Activated CD8-positive, alpha-beta T cell treated with anti-CD3 and anti-CD28 coated beads for 36 hours (primary cell): ENCODE data around the gene OSBPL5. TPM values are rescaled to one million over a fixed set of nuclear protein-coding genes. Genes with fewer than 3 reads are reported as not detected.
A peak's percentile ranks its signal among the peaks of the same experiment; 100 is the strongest.

Experiments used
- ATAC-seq: fragments of 200-7000 bp; cut with Tn5 transposase; one replicate; pipeline ENCODE4 v1.10.0; 2021; ENCODE audit warnings: mild to moderate bottlenecking, moderate library complexity
- CTCF ChIA-PET: fragments of 350-600 bp; sonication (Branson Sonifier 250); formaldehyde crosslinking; loops from one replicate; lab custom pipeline; 2021; ENCODE audit warnings: antibody characterized with exemption; lab: Charles Lee
- POLR2A ChIA-PET: fragments of 350-600 bp; sonication (Branson Sonifier 250); formaldehyde crosslinking; loops from one replicate; lab custom pipeline; 2021; ENCODE audit warnings: antibody characterized with exemption; lab: Charles Lee
- DNase-seq: peaks from one replicate; pipeline ENCODE4 v3.0.0-alpha.2; 2020
- H3K27ac Mint-ChIP-seq: one replicate; pipeline ENCODE4 v1.8.0; 2021; ENCODE audit warnings: mild to moderate bottlenecking, mixed read lengths
- H3K27me3 Mint-ChIP-seq: one replicate; pipeline ENCODE4 v1.8.0; 2021; ENCODE audit warnings: mixed read lengths
- H3K36me3 Mint-ChIP-seq: one replicate; pipeline ENCODE4 v1.8.0; 2021; ENCODE audit warnings: low read depth, mixed read lengths
- H3K4me1 Mint-ChIP-seq: one replicate; pipeline ENCODE4 v1.8.0; 2021; ENCODE audit warnings: low read depth, mixed read lengths
- H3K4me3 Mint-ChIP-seq: one replicate; pipeline ENCODE4 v1.8.0; 2021; ENCODE audit warnings: mild to moderate bottlenecking, moderate library complexity, mixed read lengths
- H3K9me3 Mint-ChIP-seq: one replicate; pipeline ENCODE4 v1.8.0; 2021; ENCODE audit warnings: mixed read lengths
- CTCF ChIP-seq: fragments of 200-600 bp; IDR thresholded peaks from one replicate; pipeline ENCODE4 v1.8.0; 2022; ENCODE audit warnings: antibody characterized with exemption, mild to moderate bottlenecking
- intact Hi-C: fragments of 100-400 bp; cut with micrococcal nuclease; formaldehyde crosslinking; loops from one replicate; pipeline ENCODE4 v1.10.0; 2022
- total RNA-seq, 2 experiments: library from RNA; stranded (reverse); gene quantifications; one replicate each; pipeline ENCODE4 v1.2.3, GENCODE V29; 2021

Gene OSBPL5
- total RNA-seq, 2 experiments from 2014 or later = 4.8 to 5.9 TPM

- CTCF ChIA-PET = no interaction called here
- ATAC-seq (no peak), DNase-seq (no peak)
- H3K4me1 Mint-ChIP-seq = peaks cover 8% of the 10 kb centered on the region
- intact Hi-C loops = no loop called here
- H3K9me3 Mint-ChIP-seq = no peaks in the 10 kb centered on the region
- POLR2A ChIA-PET = no interaction called here
- H3K36me3 Mint-ChIP-seq = no peaks in the 10 kb centered on the region
- no peak overlapping the region for H3K27ac Mint-ChIP-seq
- H3K4me3 Mint-ChIP-seq = no peak overlapping the region
- no peak for TF ChIP-seq CTCF
- H3K27me3 Mint-ChIP-seq = no peaks in the 10 kb centered on the region
Measured at GRCh38 chr11:3101921-3102640, 63.0 kb downstream of the OSBPL5 start.

- POLR2A ChIA-PET = no interaction called here
- no peaks in the 10 kb centered on the region for H3K36me3 Mint-ChIP-seq
Measured at GRCh38 chr11:3099178-3099577, 65.9 kb downstream of the OSBPL5 start.

GRCh38 chr11:3096909-3097530, 68.1 kb downstream of the OSBPL5 start:
- no peaks in the 10 kb centered on the region for H3K36me3 Mint-ChIP-seq
- peaks cover 8% of the 10 kb centered on the region for H3K4me1 Mint-ChIP-seq
- ChIA-PET POLR2A (no interaction called here), CTCF (no interaction called here)
- ATAC-seq = no peak
- no peaks in the 10 kb centered on the region for H3K27me3 Mint-ChIP-seq
- no peak overlapping the region for H3K27ac Mint-ChIP-seq
- H3K9me3 Mint-ChIP-seq = no peaks in the 10 kb centered on the region
- intact Hi-C loops = no loop called here
- no peak for TF ChIP-seq CTCF
- no peak overlapping the region for H3K4me3 Mint-ChIP-seq
- no peak for DNase-seq

More at GRCh38 chr11:3099178-3099577, 65.9 kb downstream of the OSBPL5 start:
- Mint-ChIP-seq H3K9me3 (no peaks in the 10 kb centered on the region), H3K27me3 (no peaks in the 10 kb centered on the region), H3K4me3 (no peak overlapping the region), H3K4me1 (peaks cover 8% of the 10 kb centered on the region), H3K27ac (peak overlapping the region; percentile 8)
- CTCF ChIA-PET = no interaction called here
- ATAC-seq (peak; percentile 37), DNase-seq (no peak)
- intact Hi-C loops = no loop called here
- no peak for TF ChIP-seq CTCF

DNA sequence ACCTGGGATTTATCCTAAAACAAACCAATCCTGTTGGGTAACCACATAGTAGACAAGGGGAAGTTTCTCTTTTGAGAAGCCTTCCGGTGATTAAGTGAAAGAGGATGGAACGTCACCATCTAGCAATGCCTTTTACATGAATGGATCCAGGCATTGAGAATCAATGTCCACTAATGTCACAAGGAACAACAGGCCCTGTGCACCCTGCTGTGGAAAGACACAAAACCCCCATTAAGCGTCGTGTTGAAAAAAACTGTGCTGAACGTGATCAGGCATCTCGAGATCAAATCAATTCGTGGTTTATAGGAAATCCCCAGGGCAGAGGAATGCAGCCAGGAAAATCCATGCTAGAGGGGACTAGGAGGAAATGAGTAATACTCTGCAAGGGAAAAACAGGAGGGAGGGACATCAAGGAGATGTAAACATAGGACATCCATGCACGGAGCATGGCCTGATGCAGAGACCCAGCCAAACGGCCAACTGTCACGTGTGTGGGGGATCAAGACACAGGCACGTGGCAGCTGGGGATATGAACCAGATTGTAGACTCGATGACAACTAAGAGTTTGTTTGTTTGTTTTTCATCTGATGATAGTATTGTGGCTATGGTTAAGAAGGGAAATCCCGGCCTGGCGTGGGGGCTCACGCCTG, 69.3 kb downstream of the OSBPL5 start:
- no peaks in the 10 kb centered on the region for H3K9me3 Mint-ChIP-seq
- peaks cover 8% of the 10 kb centered on the region for H3K4me1 Mint-ChIP-seq
- intact Hi-C loops = no loop called here
- no peak overlapping the region for H3K27ac Mint-ChIP-seq
- ChIA-PET CTCF (no interaction called here), POLR2A (no interaction called here)
- DNase-seq (no peak), ATAC-seq (no peak)
- no peak overlapping the region for H3K4me3 Mint-ChIP-seq
- H3K27me3 Mint-ChIP-seq = no peaks in the 10 kb centered on the region
- no peaks in the 10 kb centered on the region for H3K36me3 Mint-ChIP-seq
- TF ChIP-seq CTCF = no peak
